Activated T-cell treated with anti-CD3 and anti-CD28 coated beads for 24 hours (primary cell): ENCODE results near the gene UNCX.

Source experiments
- DNase-seq: peaks from one replicate; pipeline ENCODE4 v3.0.0-alpha.2; 2020; ENCODE audit warnings: low read depth

UNCX gene

DNA sequence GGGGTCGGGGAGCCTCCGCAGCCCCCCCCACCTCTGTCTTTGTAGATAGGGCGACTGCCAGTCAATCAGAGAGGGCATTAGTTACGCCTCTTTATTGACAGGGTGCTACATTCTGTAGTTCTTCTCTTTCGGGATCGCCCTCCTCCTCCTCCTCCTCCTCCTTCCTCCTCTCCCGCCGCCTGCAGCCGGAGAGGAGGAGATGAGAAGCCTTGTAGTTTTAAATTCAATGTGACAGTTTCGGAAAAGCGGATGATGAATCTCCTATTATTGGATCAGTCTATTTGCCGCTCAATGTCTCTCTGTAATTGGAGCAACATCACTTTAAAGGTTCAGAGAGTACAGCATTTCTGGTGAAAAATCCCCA is 587 bp upstream of the UNCX start:
- no peak for DNase-seq

DNA sequence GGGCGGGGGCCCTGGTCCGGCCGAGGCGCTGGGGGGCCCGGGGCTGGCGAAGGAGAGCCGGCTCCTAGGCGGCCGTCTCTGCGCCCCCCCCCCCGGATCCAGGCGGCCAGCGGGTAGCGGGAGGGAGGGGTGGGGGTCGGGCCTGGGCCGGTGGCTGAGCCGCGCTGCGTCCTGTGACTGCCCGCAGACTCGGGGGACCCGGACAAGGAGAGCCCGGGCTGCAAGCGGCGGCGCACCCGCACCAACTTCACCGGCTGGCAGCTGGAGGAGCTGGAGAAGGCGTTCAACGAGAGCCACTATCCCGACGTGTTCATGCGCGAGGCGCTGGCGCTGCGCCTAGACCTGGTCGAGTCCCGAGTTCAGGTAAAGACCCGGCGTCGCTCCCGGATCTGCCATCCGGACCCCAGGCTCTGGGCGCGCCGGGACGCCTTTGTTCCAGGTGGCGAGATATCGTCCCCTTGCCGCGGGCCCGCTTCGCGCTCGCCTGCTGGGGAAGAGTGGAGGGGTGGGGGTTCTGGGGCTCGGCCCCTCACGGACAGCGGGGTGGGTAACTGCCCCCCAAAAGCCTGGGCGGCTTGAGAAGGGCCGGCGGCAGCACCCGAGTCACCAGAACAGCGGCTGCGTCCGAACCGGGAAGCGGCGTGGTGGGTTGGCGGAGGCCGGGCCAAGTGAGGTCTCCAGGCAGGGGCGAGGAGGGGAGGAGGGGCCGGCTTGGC is 819 bp downstream of the UNCX start:
- no peak for DNase-seq

DNA sequence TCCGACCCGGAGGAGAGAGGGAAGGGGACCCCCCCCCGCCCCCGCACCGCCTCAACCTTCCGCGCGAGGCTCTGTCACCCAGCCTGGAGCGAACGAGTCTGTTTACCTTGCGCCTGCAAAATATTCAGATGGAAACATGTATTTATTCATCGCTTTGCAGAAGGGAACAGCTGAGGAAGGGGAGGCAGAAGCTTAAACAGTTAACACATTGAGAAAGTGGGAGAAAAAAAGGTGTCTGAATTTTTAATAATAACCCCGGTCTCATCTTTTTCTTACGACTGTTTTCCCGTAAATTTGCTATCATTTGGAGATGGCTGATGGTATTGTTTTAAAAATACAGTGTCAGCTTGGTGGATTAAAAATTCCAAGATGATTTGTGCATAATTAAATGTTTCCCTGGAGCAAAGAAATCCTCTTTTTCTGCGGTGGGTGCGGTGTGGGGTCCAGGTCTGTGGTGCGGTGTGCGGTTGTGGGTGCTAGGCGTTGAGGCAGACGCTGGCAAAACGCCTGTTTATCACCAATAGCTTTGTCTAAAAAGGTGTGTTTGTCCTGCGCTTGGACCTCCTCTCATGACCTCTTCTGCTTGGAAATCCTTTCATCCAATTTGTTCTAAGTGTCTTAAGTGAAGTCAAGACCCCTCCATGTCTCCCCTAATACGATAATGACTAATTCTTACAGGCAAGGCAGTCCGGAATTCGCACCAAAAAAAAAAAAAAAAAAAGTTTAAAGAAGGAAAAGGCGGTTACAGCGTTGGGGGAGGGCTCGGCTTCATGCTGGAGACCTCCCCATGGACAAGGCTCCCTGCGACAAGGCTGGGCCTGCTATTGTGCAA is 1.6 kb downstream of the UNCX start:
- no peak for DNase-seq

DNA sequence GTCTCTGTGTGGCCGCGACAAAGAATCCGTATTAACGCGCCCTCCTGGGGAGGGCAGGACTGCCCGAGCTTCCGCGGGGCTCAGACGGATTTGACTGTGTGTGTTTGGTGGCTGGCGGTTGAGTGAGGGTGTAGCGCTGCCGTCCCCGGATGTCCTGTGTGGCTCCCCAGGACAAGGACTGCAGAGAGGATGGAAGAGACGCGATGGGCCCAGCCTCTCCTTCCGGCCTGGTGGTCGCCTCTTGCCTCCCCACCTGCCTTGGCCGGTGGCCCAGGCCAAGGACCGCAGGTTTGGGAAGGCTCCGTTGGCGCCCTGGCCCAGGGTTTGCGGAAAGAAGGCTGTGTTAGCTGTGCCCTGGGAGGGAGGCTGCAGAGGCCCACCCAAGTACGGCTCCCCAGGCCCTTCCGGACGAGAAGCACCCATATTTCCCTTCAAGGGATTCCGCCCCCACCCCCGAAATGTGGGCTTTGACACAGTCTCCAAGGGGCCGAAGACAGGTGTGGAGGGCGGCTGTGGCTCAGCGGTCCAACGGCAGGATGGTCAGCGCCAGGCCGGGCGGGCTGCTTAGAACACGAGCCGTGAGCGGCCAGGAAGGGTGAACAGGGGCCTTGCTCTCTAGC is 2.3 kb downstream of the UNCX start:
- no peak for DNase-seq

DNA sequence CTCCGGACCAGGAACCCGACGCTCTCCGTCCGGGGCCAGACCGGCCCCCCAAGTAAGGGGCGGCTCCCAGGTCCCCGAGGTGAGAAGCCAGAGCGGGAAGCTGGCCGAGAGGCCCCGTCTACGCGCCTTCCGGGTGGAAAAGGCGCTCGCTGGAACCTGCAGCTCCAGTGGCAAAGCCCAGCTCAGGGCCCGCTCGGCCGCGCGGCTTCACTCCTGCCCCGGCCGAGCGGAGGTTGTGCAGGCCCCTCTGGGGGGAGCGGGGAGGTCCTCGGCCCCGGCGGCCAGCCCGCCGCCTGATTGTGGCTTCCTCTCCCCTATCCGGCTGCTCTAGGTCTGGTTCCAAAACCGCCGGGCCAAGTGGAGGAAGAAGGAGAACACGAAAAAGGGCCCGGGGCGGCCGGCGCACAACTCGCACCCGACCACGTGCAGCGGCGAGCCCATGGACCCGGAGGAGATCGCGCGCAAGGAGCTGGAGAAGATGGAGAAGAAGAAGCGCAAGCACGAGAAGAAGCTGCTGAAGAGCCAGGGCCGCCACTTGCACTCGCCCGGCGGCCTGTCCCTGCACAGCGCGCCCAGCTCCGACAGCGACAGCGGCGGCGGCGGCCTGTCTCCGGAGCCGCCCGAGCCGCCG is 2.9 kb downstream of the UNCX start:
- DNase-seq = no peak

DNA sequence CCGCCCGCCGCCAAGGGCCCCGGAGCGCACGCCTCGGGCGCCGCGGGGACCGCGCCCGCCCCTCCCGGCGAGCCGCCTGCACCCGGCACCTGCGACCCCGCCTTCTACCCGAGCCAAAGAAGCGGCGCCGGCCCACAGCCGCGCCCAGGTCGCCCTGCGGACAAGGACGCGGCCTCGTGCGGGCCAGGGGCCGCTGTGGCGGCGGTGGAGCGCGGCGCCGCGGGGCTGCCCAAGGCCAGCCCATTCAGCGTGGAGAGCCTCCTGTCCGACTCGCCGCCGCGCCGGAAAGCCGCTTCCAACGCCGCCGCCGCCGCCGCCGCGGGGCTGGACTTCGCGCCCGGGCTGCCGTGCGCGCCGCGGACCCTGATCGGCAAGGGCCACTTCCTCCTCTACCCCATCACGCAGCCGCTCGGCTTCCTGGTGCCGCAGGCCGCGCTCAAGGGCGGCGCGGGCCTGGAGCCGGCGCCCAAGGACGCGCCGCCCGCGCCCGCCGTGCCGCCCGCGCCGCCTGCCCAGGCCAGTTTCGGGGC is 3.5 kb downstream of the UNCX start:
- no peak for DNase-seq

DNA sequence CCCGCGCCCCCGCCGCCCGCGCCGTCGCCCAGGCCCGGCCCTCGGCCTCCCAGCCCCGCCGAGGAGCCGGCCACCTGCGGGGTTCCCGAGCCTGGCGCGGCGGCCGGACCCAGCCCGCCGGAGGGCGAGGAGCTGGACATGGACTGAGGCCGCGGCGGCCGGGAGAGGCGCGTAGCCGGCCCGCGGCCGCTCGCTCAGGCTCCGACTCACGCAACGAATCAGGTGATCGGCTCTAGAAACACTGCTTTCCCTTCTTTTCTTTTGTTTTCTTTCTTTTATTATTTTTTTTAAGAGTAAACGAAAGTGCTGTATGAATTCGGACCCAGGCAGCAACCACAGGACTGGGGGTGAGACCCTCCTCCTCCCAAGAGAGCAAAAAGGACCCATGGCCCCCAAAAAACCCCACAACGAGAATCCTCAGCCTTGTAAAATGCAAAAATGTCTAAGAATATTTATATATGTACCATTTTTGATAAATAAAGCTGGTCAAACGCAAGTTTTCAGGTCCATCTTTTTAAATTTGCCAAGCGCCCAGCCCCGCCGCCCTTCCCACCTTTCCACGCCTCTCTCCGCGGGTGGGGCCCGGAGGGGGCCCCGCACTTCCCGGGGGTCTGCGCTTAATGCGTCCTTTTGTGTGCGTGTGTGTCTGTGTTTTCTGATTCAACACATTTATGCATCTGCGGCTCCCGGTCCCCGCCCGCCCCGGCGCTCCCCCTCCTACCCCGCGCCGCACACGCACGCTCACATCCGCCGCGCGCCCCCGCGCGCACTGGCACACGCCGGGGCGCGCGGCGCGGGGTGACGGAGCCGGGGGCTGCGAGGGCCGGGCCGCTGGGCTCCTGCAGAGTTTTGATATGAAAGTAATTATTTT is 4.4 kb downstream of the UNCX start:
- DNase-seq = no peak

DNA sequence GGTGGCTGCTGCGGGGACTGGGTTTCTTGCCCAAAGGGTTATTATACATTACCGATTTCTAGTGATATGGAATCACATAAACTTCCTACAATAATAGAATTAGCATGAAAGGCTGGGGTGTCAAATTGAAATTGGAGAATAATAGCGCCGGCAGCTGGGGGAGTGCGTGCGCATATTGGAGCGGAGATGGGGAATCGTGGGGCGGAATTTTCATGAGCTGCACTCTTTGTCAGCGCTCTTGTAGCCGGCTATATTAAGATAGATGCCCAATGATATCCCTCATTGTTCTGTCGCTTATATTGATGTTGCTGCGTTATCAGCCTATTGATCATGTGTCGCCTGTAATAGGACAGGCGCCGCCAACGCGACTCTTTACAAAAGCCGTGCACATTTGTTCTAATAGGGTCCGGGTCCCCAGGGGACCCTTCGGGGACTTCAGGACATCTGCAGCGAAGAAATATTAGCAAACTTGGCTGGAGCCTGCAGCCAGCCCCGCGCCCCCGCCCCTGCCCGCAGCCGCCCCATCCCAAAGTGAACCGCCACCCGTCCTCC is 5.1 kb downstream of the UNCX start:
- no peak for DNase-seq

DNA sequence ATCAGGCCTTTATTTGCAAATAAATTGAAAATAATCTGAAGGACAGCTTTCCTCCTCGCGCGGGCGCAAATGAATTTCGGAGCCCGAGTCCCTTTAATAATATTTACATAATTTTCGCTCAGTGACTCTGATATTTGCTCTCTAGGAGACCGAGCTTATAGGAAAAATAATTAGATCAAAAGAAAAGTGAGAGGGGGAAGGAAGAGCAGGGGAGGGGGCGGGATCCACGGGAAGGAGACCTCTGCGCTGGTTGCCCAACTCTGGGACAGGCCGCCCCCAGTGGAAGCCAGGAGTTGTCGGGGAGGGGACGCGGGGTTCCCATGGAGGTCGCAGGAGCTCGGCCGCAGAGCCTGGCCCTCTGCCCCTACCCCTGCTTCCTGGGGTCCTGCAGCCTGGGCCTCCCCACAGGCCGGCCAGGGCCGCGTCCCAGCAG is 5.8 kb downstream of the UNCX start:
- DNase-seq = no peak

DNA sequence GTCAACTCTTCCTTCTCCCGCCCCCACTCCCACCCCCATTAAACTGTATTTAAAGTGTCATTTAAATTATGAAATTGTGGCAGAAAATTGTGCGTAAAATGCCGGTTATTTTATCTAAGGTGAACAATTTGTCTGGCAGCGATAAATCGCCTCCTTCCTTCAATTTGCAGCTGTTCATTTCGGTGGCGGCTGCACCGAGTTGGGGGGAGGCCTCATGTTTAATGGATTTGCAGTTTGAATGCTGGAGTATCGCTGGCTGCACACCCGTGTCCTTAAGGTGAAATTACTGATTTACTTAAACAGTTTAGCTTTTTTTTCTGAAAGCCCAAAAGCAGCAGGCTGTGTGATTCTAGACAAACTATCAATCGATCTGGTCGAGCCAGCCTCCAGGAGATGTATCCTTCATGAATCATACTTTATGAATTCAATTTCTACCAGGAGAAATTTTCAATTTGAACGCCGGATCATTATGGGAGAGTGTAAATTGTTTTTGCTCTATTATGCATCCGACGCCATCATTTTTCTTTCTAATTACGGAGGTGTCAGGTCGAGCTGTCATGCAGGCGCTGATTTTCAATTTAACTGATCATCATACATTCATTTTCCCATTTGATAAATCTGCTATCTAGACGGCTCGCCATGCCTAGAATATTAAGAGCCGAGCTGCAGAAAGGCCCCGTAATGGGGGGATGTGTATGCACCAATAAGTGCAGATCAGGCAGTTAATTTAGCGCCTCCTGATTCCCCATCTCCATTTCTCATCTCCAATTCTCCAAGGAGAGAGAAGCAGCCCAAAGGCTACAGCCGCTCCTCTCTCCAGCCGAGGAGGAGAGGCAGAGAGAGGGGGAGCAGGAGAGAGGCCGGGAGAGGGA is 6.5 kb downstream of the UNCX start:
- no peak for DNase-seq

DNA sequence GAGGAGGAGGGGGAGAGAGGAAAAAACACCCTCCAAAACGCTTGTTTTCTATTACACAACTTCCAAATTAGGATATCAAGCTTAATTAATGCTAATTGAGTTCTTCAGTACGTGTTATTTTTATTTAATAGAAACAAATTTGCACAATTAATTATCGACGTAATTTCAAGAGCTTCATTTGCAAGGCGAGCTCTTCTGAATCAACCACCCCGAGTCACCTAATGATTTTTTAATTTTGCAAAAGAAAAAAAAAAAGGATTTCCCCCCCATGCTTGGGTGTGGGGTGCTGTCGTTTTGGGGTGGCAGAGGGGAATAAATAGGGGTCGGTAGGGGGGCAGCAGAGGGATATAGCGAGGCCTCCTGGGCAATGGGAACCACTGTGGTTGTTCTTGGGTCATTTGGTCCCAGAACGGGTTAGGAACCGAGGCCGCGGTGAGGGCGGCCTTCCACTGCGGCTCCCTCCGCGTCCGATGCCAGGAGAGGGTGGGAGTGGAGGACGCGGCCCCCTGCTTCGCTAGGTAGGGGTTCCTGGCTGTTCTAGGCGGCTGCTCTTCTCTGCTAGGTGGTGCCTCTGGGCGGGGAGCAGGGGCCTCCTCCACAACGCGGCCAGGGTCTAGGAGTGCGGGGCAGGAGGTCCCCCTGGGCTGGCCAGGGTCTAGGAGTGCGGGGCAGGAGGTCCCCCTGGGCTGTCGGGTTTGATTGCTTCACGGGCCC is 7.3 kb downstream of the UNCX start:
- no peak for DNase-seq

DNA sequence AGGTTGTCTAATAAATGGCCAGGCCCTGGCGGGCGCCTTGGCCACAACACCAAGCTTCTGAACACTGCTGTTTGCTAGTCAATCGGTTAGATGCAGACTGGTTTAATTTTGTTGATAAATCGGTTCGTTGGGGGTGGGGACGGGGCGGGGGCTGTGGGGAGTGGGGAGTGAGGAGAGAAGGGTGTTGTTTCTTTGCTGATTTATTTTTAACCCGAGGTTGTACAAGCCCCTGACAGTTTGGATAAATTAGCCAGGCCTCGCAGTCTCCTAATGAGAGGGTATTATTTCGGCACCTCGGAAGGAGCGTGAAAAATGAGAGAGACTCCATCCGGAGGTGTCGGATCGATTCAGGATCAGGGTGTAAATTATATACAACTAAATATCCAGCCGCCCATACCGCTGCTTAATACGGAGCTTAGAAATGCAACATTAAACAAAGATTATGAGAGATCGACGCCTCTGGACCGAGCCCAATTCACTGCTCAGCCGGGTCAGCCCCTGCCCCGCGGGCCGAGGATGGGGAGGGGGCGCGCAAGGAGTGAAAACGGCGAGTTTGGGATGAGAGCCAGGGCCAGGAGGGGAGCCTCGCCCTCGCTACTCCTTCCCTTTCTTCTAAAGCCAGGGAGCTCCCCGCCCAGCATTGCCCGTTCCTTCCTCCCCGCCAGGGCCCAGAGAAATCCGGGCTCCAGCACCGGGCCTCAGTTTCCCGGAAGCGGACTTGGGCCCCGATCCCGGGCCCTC is 8.0 kb downstream of the UNCX start:
- no peak for DNase-seq

DNA sequence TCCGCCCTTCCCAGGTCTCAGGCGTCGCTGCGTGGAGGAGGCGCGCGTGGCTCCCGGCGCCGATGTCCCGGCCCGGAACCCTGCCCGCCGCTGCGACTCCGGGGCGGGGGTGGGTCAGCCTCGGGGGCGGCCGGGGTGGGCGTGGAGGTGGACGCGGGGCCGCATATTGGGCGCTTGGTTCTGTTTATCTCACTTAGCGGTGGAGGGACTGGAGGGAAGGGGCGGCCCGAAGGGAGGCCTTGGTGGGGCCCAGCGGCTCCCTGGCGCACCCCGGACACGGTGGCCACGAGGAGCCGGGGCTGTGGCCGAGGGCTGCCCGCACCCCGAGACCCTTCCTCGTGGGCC is 8.6 kb downstream of the UNCX start:
- DNase-seq = no peak

DNA sequence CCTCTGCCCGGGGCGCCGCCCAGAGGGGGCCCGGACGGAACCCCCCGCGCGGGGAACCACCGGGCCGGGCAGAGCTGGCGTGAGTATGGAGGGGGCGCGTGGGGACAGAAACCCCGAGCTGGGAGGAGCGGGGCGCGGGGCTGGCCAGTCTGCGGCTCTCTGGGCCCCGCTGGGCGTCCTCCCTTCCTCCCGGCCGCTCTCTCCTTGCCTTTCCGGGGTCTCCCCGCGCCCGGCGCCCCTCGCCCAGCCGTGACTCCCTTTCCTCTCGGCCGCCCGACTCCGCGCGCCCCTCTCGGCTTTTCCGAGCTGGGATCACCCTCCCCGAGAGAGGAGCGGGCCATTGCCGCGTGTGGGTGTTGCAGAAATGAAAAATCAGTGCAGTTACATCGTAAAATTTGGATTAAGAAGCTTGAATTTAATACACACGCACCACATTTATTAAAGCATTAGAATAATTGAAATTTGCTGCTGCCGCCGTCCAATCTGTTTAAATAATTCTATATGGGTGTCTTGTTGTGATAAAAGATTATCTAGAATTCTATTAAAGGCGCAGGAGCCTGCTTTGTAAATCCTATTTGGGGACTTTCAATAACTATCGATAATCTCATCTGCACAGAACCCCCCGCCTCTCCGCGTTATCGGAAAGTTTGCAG is 9.1 kb downstream of the UNCX start:
- no peak for DNase-seq

DNA sequence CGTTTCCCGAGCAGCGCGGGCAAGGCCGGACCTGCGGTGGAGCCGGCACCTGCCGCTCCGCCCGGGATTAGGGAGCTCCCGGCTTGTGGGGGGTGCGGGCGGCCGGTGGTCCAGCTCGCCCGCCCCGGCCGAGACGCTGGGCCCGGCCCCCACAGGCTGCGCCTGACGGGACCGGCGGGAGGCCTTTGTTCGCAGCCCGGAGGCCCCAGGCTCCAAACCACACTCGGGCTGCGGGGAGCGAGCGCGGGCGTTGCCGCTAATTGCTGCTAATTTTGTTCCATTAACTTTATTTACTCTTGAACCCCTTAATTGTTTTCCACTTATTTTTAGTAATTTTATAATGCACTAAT is 9.6 kb downstream of the UNCX start:
- no peak for DNase-seq

DNA sequence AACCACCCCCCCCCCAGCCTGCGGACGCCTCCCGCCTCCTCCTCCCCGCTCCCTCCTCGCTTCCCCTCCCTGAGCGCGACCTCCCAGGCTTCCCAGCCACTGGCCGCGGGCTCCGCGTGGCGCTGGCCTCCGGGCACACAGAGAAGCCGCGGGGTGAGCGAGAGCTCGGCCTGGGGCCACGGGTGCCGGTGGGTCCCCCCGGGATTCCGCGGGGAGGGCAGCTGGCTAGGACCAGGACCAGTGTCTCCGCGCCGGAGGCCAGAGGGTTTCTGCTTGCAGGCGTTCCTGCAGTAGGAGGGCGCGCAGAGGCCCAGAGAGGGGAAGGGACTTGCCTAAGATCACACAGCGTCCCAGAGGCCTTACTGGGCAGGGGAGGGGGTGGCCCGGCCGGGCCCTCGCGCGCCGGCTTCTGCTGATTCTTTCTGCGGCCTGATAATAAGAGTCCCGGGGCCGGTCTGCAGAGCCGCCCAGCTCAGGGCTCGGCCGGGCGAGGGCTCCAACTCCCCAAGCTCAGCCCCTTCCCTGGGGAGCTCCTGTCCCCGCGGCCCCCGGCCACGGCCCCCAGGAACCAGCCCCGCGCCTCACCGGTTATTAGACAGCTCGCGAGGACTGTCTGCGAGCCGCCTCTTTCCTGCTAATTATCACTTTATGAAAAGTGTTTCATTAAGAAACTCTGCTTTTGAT is 10.1 kb downstream of the UNCX start:
- no peak for DNase-seq

DNA sequence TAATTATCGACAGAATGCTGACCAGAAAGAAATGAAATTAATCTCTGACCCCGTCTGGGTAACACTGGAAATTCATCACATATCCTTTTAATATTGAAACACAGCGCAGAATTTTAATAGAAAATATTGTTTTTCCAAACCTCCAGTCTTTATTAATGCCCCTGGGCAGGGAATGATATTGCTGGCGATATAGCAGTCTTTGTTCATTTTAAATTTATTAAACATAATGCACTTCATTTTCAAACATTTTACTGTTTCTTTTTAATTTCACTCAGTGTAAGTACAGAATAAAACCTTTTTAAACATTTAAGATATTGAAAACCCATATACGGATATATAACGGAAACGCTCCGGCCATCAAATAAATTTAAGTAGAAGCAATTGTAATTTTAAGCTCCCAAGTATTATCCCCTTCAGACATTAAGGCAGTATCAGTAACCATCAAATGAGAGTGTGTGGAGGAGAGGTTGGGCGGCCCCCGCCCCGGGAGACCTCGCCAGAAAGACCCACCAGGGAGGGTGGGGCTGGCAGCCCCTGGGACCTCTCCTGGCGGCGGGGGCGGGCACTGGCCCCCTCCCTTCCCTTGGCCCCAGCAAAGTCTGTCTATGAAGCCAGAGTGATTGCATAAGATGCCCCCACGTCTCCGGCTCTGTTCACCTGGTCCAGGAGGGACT is 10.8 kb downstream of the UNCX start:
- no peak for DNase-seq
